OCI-LY7 (cell line): ENCODE results near the gene STK32C. TPM values are rescaled to one million over a fixed set of nuclear protein-coding genes. Genes with fewer than 3 reads are reported as not detected.

Source experiments
- BruUV-seq: library from RNA; stranded (reverse); fragments of 400-500 nt; replicated peaks from 2 replicates; lab custom pipeline; 2021; lab: Mats Ljungman, UMichigan
- CTCF ChIA-PET: fragments of 300-600 bp; sonication (Branson Sonifier 250); formaldehyde crosslinking; loops from one replicate; lab custom pipeline; 2022; ENCODE audit warnings: antibody characterized with exemption; ENCODE audit not compliant: unreplicated experiment; lab: Charles Lee
- POLR2A ChIA-PET: fragments of 300-600 bp; sonication (Branson Sonifier 250); formaldehyde crosslinking; loops from one replicate; lab custom pipeline; 2022; ENCODE audit warnings: antibody characterized with exemption; lab: Charles Lee
- DNase-seq: peaks from one replicate; pipeline ENCODE4 v3.0.0-alpha.2; 2015; ENCODE audit warnings: low spot score
- H2AFZ ChIP-seq: fragments of 200-600 bp; sonication (generic), shearing (Covaris generic); 2 replicates; pipeline ENCODE4 v1.6.1; 2014; ENCODE audit warnings: mild to moderate bottlenecking, antibody characterized with exemption, low read length, moderate library complexity
- H3K27ac ChIP-seq: fragments of 200-600 bp; sonication (generic); 2 replicates; pipeline ENCODE4 v1.5.1; 2014; ENCODE audit warnings: mixed run types, low read depth, mild to moderate bottlenecking, moderate library complexity, low read length, inconsistent platforms; ENCODE audit not compliant: poor library complexity, severe bottlenecking
- H3K36me3 ChIP-seq: fragments of 200-600 bp; sonication (generic); 2 replicates; pipeline ENCODE4 v1.6.1; 2014; ENCODE audit warnings: mild to moderate bottlenecking, antibody characterized with exemption, low read length, moderate library complexity, mixed read lengths; ENCODE audit not compliant: insufficient read depth
- H3K4me1 ChIP-seq: fragments of 200-600 bp; sonication (generic); 2 replicates; pipeline ENCODE4 v1.5.1; 2014; ENCODE audit warnings: mild to moderate bottlenecking, low read length; ENCODE audit not compliant: insufficient read depth, poor library complexity, severe bottlenecking
- H3K4me2 ChIP-seq: fragments of 200-600 bp; sonication (generic); 2 replicates; pipeline ENCODE4 v1.6.1; 2014; ENCODE audit warnings: mild to moderate bottlenecking, low read length
- H3K4me3 ChIP-seq: fragments of 200-600 bp; sonication (generic); 2 replicates; pipeline ENCODE4 v1.5.1; 2014; ENCODE audit warnings: mild to moderate bottlenecking, low read depth, low read length; ENCODE audit not compliant: poor library complexity, severe bottlenecking
- H3K79me2 ChIP-seq: fragments of 200-600 bp; sonication (generic); 2 replicates; pipeline ENCODE4 v1.6.1; 2016; ENCODE audit warnings: low read depth, mild to moderate bottlenecking, low read length, moderate library complexity, mixed read lengths; ENCODE audit not compliant: insufficient read depth
- H3K9me2 ChIP-seq: fragments of 200-600 bp; sonication (generic); 2 replicates; pipeline ENCODE4 v1.6.1; 2016; ENCODE audit warnings: mild to moderate bottlenecking, low read length, mixed read lengths; ENCODE audit not compliant: insufficient read depth
- H3K9me3 ChIP-seq: fragments of 200-600 bp; sonication (generic); 2 replicates; pipeline ENCODE4 v1.6.1; 2014; ENCODE audit warnings: mild to moderate bottlenecking, mixed run types, low read length, mixed read lengths
- H4K20me1 ChIP-seq: fragments of 200-600 bp; sonication (generic); 2 replicates; pipeline ENCODE4 v1.6.1; 2014; ENCODE audit warnings: mild to moderate bottlenecking, antibody characterized with exemption, low read length, moderate library complexity, mixed read lengths; ENCODE audit not compliant: insufficient read depth
- EZH2phosphoT487 ChIP-seq: fragments of 200-600 bp; sonication (generic); IDR thresholded peaks from 2 replicates; pipeline ENCODE4 v1.6.1; 2018; ENCODE audit warnings: low read depth, borderline replicate concordance, mild to moderate bottlenecking, mixed run types, antibody characterized with exemption, low read length, moderate library complexity, mixed read lengths
- intact Hi-C: fragments of 100-400 bp; cut with micrococcal nuclease; formaldehyde crosslinking; loops from one replicate; pipeline ENCODE4 v1.10.0; 2022; ENCODE audit not compliant: unreplicated experiment
- total RNA-seq, 2 experiments: library from RNA; depleted of rRNA in 1 of 2; stranded (reverse); fragments of >200 nt in 1 of 2; shearing (Covaris generic) in 1 of 2; gene quantifications; 2 replicates each; pipeline ENCODE4 v1.2.3, GENCODE V29; 2014 to 2022
- TF ChIP-seq, protein P1 (sequence below): fragments of 200-600 bp; sonication (generic); conservative IDR thresholded peaks from 2 replicates; pipeline ENCODE4 v1.5.1; 2014; ENCODE audit warnings: mild to moderate bottlenecking, antibody characterized with exemption, low read length, moderate library complexity, mixed read lengths

STK32C gene
- total RNA-seq, 2 experiments from 2014 or later, result 13.1 to 30.4 TPM

GRCh38 chr10:132189810-132190422 is 117.8 kb downstream of the STK32C start:
- Histone ChIP-seq H3K27ac (no peak overlapping the region), H3K9me2 (no peaks in the 10 kb centered on the region), H3K36me3 (no peaks in the 10 kb centered on the region), H3K9me3 (no peaks in the 10 kb centered on the region), H3K79me2 (no peaks in the 10 kb centered on the region), H3K4me3 (no peak overlapping the region), H3K4me1 (no peaks in the 10 kb centered on the region), H2AFZ (no peak overlapping the region), H3K4me2 (no peak overlapping the region), H4K20me1 (no peaks in the 10 kb centered on the region)
- CTCF ChIA-PET, result no interaction called here
- TF ChIP-seq, protein P1, sequence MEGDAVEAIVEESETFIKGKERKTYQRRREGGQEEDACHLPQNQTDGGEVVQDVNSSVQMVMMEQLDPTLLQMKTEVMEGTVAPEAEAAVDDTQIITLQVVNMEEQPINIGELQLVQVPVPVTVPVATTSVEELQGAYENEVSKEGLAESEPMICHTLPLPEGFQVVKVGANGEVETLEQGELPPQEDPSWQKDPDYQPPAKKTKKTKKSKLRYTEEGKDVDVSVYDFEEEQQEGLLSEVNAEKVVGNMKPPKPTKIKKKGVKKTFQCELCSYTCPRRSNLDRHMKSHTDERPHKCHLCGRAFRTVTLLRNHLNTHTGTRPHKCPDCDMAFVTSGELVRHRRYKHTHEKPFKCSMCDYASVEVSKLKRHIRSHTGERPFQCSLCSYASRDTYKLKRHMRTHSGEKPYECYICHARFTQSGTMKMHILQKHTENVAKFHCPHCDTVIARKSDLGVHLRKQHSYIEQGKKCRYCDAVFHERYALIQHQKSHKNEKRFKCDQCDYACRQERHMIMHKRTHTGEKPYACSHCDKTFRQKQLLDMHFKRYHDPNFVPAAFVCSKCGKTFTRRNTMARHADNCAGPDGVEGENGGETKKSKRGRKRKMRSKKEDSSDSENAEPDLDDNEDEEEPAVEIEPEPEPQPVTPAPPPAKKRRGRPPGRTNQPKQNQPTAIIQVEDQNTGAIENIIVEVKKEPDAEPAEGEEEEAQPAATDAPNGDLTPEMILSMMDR, result no peak
- no peak for TF ChIP-seq EZH2phosphoT487
- POLR2A ChIA-PET, result no interaction called here
- no peak for DNase-seq
- intact Hi-C loops, result no loop called here
- no TSS peak for BruUV-seq

DNA sequence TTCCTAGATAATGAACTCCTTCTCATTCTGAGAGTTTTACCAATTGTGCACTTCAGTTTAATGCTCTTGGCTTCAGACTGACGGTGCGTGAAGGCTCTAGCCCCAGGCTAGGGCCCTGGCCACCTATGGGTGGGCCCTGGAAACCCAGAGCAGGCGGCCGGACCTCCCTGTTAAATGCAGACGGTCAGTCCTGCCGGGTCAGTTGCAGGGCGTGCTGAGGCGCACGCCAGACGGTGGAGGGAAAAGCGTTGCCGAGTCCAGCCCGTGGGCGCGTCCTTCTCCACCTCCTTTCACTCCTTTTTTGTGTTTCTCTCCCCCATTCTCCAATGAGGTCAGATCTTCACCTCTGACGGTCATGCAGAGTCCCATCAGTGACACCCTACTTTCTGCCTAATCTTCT is 118.7 kb downstream of the STK32C start:
- H3K36me3 ChIP-seq, result no peaks in the 10 kb centered on the region
- TF ChIP-seq, protein P1, result no peak
- TF ChIP-seq EZH2phosphoT487, result no peak
- H3K9me2 ChIP-seq, result no peaks in the 10 kb centered on the region
- no peaks in the 10 kb centered on the region for H4K20me1 ChIP-seq
- BruUV-seq, result no TSS peak
- CTCF ChIA-PET, result no interaction called here
- no peaks in the 10 kb centered on the region for H3K4me1 ChIP-seq
- H2AFZ ChIP-seq, result no peak overlapping the region
- no peak overlapping the region for H3K27ac ChIP-seq
- intact Hi-C loops, result no loop called here
- no peaks in the 10 kb centered on the region for H3K9me3 ChIP-seq
- no peak overlapping the region for H3K4me2 ChIP-seq
- DNase-seq, result no peak
- POLR2A ChIA-PET, result no interaction called here
- H3K4me3 ChIP-seq, result no peak overlapping the region
- no peaks in the 10 kb centered on the region for H3K79me2 ChIP-seq

DNA sequence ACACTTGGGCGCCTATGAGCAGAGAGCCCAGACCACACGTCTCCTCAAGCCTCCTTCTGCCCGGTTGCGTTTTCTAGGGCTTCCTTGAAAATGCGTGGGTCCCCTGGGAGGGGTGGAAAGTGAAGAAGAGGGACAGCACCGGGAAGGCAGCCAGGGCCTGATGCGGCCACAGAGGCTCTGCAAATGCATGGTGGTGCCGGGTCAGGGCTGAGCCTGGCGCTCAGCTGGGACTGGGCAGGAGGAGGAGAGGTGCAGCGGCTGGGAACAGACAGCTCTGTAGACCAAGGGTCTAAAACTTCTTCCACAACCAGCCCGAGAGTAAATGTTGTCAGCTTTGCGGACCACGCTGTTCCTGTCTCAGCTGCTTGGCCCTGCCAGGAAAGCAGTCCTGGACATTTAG is 119.4 kb downstream of the STK32C start:
- Histone ChIP-seq H3K36me3 (no peaks in the 10 kb centered on the region), H3K4me1 (no peaks in the 10 kb centered on the region), H4K20me1 (no peaks in the 10 kb centered on the region), H2AFZ (no peak overlapping the region), H3K27ac (no peak overlapping the region), H3K9me2 (no peaks in the 10 kb centered on the region), H3K9me3 (no peaks in the 10 kb centered on the region), H3K79me2 (no peaks in the 10 kb centered on the region), H3K4me3 (no peak overlapping the region), H3K4me2 (no peak overlapping the region)
- TF ChIP-seq, protein P1, result no peak
- no peak for TF ChIP-seq EZH2phosphoT487
- no peak for DNase-seq
- intact Hi-C loops, result no loop called here
- POLR2A ChIA-PET, result no interaction called here
- CTCF ChIA-PET, result no interaction called here
- BruUV-seq, result no TSS peak
